Renal cortex interstitium (tissue), 11 donors: Measurements from ENCODE around the gene RSPRY1. TPM values are rescaled to one million over a fixed set of nuclear protein-coding genes. Genes with fewer than 3 reads are reported as not detected.
A peak's percentile ranks its signal among the peaks of the same experiment; 100 is the strongest.

ENCODE experiments used
- DNase-seq, 11 donors: peaks; one replicate each; pipeline ENCODE4 v3.0.0-alpha.2; 2013; ENCODE audit warnings: low read depth in 9 of 11, low spot score in 4 of 11; ENCODE audit errors: extremely low read depth in 1 of 11
- polyA plus RNA-seq, 3 donors: library from polyadenylated mRNA; unstranded; fragments of 120-200 nt; gene quantifications; one replicate each; pipeline ENCODE4 v1.2.1, GENCODE V29; 2013; ENCODE audit not compliant: insufficient read length in 3 of 3

RSPRY1 gene
- polyA plus RNA-seq, 3 donors, result 45.0 to 45.5 (median 45.2) TPM

GRCh38 chr16:57148481-57148880 is 37.6 kb upstream of the RSPRY1 start:
- no peak for DNase-seq

DNA sequence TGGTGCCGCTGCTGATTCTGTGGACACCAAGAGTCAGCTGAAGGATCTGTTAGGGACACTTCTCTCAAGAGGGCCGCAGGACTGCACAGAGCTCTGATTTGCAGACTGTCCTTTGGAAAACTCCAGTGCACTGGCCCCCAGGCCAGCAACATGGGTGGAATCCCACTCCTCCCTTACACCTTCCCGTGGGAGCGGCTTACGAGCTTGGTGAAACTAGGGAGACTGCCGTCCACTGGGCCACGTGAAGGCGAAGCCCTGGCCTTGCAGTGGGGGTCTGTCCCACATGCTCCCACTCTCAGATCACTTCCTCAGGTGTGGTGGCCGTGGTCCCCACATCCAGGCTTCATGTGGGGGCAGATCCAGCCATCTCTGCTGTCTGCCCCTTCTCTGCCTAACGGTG is 36.7 kb upstream of the RSPRY1 start:
- no peak for DNase-seq

DNA sequence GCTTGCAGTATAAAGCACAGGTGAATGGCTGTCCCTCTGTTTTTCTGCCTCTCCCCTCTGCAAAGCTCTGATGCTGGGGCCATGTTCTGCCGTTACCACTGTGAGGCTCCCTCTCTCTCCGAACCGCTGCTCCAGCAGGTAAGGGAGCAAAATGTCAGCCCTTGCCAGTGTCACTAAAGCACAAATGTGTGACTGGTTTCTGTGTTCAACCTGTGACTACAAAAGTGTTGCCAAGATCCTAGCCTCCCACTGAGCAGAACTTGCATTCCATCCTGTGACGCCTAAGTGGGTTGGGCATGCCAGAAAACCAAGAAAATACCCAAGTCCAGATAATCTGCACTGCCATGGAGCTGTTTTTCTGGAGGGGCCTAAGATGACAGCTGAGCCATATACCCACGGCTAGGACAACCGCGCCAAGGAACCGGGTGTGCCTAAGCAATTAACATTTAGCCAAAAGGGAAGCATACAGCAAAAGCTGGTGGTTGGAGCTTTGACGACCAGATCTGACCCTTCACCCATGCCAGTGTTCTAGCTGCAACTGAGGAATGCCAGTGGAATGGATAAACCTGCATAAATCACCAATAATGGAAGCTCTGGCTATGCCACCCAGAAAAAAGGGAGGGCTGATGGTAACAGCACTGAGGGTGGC is 35.3 kb upstream of the RSPRY1 start:
- DNase-seq, result no peak

DNA sequence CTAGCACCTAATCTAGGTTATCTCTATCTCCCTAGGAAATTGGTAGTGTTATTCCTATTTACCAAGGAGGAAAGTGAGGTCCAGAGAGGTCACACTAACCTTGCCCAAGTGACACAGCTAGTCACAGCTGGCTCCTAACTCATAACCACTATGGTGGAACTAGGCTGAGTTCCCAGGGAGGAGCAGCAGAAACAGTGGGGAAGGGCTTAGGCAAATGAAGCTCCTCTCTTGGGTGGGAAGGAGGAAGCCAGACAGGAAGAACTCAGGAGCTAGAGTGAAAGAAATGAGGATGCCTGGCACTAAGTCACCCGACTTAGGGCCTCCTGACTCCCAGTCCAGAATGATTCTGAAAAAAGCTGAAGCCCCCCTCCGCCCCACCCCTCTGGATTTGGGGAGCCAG is 34.8 kb upstream of the RSPRY1 start:
- no peak for DNase-seq

DNA sequence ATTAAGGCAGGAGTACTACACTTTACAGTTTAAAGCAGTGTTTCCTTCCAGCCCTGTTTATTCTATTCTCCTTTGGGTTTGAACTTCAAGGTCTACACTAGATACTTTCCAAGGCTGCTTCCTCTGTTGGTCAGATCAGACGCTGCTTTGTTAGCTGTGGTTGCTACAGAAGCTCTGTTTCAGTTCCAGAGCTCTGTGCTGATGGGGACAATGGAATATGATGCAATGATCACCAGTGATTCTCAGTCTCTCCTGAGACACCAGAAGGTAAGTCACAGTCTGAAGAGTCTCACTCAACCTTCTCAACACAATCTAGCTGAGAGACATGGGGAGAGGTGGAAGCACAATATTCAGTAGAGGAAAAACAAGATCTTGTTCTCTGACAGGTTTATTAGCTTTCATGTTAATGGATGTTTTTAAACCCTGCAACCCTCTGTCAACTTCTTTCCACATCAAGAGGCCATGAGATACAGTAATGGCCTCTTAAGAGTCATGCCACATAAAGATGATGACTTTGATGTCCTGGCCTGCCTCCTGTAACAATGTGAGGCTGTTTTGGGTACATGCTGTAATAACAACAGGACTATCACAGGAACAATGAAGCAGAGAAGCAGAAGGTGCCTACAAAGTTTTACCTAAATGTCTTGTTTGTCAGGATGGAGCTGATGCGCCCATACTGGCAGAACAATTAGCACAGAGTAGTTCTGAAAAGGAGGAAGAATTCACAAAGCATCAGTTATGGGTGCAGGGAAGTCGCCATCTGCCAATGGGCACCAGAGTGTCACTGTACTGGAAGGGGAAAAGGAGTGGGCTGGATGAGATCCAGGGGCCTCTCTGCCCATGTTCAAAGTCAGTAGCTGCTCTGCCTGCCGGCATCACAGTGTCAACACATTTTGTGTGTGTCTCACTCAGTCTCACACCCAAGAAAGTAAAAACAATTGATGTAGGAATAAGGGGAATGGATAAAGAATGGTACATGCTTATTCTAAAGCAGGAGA is 33.7 kb upstream of the RSPRY1 start:
- no peak for DNase-seq

DNA sequence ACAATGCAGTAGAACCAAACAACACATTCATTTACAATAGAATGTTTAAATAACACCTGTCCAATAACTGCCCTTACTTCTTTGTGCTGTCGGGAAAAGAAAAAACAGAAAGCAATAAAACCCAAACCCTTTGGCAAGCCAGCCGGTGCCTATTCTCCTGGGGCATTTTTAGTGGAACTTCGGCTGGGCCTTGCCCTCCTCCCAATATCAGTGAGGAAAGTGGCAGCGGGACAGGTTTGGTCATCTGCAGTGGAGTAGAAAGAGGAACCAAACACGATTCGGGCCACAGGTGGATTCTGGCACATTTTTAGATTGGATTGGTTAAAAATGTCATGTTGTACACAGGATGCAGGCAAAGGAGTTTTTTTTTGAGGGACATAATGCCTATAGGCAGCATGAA is 32.3 kb upstream of the RSPRY1 start:
- DNase-seq, result no peak

DNA sequence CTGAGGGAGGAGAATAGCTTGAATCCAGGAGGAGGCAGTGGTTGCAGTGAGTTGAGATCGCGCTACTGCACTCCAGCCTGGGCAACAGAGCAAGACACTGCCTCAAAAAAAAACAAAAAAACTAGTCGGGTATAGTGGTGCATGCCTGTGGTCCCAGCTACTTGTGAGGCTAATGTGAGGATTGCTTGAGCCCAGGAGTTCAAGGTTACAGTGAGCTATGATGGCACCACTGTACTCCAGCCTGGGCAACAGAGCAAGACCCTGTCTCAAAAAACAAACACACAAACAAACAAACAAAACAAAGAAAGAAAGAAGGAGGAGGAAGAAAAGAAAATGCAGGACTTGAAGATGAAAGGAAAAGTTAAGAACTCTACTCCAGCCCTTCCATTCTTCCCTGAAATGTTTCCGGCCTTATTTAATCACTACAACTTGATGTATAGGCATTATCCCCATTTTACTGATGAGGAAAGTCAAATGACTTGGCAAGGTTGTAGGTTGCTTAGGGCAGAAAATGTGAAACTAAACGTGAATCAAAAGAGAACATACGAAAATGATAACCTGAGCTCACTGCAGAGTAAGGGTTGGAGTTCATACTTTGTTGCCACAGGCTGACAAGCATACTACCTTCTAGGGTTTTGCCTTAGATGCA is 30.3 kb upstream of the RSPRY1 start:
- DNase-seq, result no peak

DNA sequence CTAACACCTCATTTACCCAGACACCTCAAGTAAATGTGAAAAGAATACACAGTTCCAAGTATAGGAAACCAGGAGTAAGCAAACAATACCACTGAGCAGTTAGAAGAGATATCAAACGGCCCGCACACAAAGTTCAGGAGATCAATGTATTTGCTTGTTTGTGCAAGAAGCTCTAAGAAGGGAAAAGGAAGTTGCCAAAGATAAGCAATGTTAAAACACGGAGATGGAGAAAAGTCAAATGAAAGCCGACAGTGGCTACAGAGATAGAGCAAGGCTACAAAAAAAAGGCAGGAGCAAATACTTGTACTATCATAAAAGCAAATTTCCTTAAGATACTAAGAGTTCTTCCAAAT is 29.8 kb upstream of the RSPRY1 start:
- DNase-seq, result no peak

- no peak for DNase-seq
These were observed 28.6 kb upstream of the RSPRY1 start for GRCh38 chr16:57157533-57157932.

DNA sequence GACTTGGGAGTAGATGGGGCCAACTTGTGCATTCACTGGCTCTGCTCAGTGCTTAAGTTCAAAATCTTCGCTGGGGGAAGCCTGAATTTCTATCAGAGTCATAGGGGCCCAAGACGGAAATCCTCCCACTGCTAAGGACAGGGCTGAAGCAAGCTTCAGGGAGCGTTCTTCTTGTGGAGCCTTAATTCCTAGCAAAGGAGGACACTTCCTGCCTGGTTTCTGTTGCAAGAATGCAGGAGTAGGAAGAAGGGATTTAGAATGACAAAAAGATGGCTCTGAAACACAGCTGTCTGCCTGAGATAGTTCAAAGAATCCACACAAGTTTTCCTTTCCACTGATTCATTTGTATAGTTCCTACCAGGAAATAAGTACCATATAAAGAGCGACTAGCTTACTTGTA is 26.7 kb upstream of the RSPRY1 start:
- no peak for DNase-seq

DNA sequence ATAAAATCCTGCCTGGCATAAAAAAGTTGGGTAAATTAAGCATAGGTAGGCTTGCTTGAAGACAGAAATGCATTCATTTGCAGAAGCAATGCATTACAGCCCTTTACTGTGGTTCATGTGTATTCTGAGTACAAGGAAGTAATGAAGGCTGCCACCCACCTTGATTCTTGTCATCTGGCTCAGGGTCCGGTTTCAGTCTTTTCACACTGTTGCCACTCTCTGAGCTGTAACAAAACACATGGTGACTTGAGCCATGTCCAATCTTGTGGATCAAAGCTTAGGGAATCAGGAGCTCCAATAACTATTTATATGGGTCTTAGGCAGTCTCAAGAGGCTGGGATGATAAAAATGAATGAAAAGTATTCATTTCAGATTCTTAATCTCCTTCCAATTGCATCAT is 22.3 kb upstream of the RSPRY1 start:
- DNase-seq, result no peak

DNA sequence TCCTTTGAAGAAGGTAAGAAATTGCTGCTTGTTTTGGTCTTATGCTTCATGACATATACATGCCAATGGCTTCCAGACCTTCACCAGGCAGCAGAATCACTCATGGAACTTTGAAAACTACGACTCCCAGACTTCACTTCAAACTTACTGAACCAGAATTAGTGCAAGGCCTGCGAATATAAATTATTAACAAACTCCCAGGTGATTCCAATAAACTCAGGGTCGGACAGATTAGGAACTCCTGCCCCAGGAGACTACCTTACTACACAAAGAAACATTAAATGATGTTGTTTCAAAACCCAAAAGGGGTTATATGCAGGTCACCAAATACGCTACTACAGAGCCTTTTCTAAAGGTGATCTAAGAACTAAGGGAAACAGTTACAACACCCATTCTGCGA is 20.6 kb upstream of the RSPRY1 start:
- DNase-seq, result no peak

DNA sequence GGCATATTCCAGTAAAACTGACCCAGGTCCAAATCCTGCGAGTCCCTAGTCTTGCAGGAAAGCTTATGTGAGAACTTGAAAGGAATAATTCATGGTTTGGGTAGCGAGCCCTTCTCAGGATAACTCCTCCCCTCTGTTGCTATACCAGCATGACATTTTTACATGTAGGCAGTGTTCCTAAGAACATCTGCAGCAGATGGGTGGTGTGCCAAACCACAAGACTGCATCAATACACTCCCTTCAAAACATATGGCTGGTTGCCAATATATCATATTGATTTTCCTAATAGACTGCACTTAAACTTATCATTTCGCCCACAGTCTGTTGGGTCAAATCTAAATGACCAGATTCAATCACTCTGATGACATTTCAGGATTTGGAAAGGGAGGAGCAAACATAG is 20.2 kb upstream of the RSPRY1 start:
- DNase-seq, result no peak

DNA sequence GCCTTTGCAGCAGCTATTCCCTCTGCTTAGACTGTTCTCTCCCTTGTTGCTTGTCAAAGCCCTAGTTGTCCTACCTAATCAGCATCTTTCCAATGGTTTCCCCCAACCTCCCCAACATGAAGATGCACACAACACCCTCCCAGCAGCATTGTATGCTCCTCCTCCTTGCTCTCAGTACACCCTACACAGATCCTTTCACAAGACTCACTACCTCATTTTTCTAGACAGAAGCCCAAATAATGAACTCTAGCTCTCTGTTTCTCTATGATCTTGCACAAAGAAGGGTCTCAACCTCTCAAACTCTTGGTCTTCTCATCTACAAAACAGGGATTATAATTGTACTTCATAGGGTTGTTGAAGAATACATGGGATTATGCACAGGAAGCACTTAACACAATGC is 19.7 kb upstream of the RSPRY1 start:
- no peak for DNase-seq

GRCh38 chr16:57166951-57167350 is 19.2 kb upstream of the RSPRY1 start:
- DNase-seq, result no peak

DNA sequence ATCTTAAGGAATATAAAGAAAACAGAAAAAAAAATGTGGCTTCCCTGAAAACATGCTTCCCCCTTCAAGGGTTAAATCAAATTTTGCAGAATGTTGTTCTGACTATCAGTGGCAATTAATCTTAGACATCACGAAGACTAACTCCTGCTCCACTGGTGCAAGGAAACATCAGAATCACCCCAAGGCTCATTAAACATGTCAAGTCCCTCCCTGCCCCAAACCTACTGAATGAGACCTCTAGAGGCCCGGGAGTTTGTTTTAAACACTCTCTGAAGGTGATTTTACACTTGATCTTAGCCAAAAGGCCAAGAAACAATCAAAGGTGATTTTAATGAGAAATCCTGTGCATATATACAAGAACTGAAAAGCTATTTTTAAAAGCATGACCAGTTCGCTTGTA is 18.6 kb upstream of the RSPRY1 start:
- peak in 2 of 11 donors; percentile 40 to 64 for DNase-seq

- peak in 5 of 11 donors; percentile 42 to 71 (median 47) for DNase-seq
These were observed 18.2 kb upstream of the RSPRY1 start for GRCh38 chr16:57167953-57168352.

GRCh38 chr16:57169327-57169726 is 16.8 kb upstream of the RSPRY1 start:
- DNase-seq, result no peak

DNA sequence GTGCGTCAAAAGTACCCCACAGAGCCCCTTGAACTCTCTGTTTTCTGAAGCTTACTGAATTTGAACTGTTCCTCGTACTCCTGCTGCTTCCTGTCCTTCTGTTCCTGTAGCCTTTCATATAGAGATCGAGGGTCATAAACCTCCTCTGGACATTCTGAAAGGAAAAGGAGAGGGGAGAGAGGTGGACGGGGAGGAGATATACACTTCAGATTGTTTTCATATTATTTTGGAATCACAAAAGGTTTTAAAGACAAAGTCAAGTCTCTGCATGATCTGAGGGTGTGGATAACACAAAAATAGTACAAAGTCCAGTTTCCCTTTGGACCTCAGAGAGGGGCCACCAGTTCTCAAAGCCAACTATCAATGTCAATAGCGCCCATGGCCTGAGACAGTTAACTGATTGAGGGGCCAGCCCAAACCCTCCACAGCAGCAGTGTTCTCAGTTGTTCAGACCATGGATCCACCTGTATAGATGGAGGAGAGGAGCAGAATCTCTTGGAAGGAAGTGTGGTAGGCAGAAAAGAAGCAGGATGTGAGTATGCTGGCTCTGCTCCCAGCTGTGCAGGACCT is 13.3 kb upstream of the RSPRY1 start:
- DNase-seq, result no peak

- DNase-seq, result peak in 1 of 11 donors; percentile 20
These were observed 10.2 kb upstream of the RSPRY1 start for GRCh38 chr16:57175896-57176295.
